ENCODE results near the gene COMMD7.

COMMD7 gene

DNA sequence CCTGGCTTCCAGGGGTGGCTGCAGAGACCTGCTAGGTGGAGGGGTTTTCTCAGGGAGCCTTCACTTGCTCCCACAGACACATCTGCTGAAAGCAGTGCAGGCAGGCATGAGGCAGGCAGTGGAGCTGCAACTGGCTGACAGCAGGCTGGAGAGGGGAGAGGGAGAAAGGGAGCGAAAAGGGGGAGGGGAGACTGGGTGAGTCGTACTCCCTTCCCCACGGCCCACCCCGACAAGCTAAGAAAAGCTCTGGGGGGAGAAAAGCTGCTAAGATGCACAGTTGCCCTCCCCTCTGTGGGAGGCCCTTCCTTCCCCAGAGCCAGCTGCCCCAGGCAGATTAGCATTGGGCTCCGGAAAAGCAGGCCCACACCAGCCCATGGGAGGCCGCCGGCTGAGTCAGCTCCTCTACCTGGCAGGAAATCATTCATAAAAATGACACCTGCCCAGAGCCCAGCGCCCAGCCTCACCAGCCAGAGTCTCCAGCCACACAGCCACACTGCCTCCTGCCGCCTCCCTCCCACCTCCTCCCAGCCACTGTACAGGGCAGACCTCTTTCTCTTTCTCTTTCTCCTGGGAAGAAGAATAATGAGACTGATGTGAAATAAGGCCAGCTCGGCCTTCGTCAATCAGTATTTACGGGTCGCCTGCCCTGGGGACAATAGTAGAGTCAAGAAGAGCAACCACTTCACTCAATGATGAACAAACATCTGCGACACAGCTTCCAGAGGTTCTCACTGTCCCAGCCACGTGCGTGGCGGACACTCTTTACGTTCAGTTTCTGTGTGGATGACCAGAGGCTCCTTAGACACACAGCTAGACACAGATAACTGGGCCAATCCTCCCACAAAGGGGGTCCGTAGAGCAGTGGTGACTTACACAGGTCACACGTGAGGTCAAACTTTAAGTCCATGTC lies 61.8 kb downstream of the COMMD7 start:
- Mint-ChIP-seq H3K4me1 (ENCODE audit: low read depth) (peaks cover 7% of the 10 kb centered on the region), H3K9me3 (no peaks in the 10 kb centered on the region), H3K36me3 (ENCODE audit: low read depth) (no peaks in the 10 kb centered on the region), H3K27me3 (ENCODE audit: low read depth) (no peaks in the 10 kb centered on the region), H3K27ac (no peak overlapping the region), H3K4me3 (no peak overlapping the region)

DNA sequence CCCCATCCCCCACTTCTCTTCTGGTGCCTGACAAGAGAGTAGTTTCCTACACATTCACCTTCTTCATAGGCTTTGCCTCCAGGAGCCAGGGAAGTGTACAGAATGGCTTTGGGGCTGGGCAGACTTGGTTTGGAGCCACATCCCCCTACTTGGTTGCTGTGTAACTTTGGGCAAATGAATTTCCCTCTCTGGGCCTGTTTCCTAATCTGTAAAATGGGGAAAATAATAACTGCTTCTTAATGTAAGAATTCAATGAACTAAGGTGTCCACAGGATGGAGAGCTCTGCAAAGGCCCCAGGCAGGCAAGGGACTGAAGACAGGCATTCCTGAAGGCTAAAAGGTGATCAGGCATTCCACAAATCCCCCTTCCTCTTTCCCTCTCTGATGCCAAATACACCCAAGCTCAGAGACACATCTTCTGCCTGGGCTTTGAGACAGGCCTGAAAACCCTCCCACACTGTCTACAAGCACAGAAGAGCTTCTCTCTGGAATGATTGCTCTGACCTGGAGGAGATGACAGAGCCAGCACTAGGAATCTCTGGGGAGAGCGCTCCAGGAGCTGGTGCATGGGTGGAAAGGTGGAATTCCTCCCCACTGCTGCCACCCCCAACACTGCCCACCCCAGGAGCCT lies 62.6 kb downstream of the COMMD7 start:
- Mint-ChIP-seq H3K27ac (no peak overlapping the region), H3K9me3 (no peaks in the 10 kb centered on the region), H3K36me3 (ENCODE audit: low read depth) (no peaks in the 10 kb centered on the region), H3K4me3 (no peak overlapping the region), H3K4me1 (ENCODE audit: low read depth) (peaks cover 5% of the 10 kb centered on the region), H3K27me3 (ENCODE audit: low read depth) (no peaks in the 10 kb centered on the region)

DNA sequence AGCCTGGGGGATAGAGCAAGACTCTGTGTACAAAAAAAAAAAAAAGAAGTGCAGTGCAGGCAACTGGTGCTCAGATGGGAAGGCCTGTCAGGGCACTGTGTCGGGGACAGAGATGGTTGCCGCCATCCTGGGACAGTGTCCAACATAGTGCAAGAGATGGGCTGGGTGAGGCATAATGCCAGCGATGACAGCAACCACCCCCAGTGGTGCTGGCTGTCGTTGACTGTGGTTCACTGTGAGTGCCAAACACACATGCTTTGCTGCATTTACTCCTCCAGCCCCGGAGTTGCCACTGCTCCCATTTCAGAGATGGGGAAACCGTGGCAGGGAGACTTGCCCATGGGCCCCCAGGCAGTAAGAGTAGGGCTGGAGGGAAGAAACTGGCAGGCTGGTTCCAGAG lies 64.3 kb downstream of the COMMD7 start:
- no peak overlapping the region for H3K4me3 Mint-ChIP-seq
- no peak overlapping the region for H3K27ac Mint-ChIP-seq
- no peaks in the 10 kb centered on the region for H3K36me3 Mint-ChIP-seq (ENCODE audit: low read depth)
- peaks cover 8% of the 10 kb centered on the region for H3K4me1 Mint-ChIP-seq (ENCODE audit: low read depth)
- no peaks in the 10 kb centered on the region for H3K27me3 Mint-ChIP-seq (ENCODE audit: low read depth)
- no peaks in the 10 kb centered on the region for H3K9me3 Mint-ChIP-seq

DNA sequence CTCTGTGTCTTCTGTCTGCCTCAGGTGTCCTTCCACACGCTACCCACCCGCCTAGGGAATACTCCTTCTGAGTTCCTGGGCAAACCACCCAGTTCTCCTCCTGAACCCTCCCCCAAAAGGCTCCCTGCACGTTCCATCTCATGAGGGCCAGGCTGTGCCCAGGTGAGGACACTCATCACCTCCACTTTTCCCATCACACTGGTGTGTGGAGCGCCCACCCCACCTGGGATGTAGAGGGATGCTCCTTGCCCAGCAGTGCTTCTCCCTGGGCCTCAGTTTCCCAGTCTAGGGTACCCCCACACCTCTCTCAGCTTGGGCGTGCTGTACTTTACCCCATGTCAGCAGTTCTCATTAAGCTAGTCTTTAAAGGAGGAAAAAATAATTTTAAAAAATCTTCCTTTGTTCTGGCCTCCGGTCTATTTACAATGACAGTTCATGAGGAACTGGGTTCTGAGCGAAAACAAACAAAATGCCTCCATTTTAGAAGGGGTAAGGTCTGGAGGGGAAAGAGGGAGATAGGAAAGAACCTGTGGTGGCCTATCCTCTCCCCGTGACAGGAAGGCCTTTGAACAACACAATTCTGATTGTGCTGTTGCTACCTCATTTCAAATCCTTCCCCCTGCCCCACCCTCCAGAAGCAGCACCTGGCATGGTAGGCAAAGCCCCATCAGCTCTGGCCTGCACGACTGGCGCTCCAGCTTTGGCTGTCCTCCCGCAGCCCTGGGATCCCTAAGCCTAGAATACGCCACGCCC lies 67.9 kb downstream of the COMMD7 start:
- H3K9me3 Mint-ChIP-seq, result no peaks in the 10 kb centered on the region
- peaks cover 10% of the 10 kb centered on the region for H3K4me1 Mint-ChIP-seq (ENCODE audit: low read depth)
- H3K4me3 Mint-ChIP-seq, result no peak overlapping the region
- no peaks in the 10 kb centered on the region for H3K36me3 Mint-ChIP-seq (ENCODE audit: low read depth)
- H3K27ac Mint-ChIP-seq, result no peak overlapping the region
- no peaks in the 10 kb centered on the region for H3K27me3 Mint-ChIP-seq (ENCODE audit: low read depth)

DNA sequence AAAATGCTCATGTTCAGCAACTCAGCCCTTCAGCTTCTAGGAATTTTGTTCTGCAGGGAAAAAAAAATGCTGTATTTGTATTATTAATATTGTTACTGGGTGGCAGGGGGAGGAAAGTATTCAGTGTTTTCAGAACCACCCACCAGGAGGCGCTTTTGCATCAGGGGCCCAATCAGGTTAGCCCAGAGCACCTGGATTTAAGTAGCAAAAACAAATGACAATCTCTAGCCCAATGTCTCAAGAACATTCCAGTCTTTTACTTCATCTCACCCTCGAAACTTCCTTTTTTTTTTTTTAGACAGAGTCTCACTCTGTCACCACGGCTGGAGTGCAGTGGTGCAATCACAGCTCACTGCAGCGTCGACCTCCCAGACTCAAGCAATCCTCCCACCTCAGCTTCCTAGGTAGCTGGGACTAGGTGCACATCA lies 68.9 kb downstream of the COMMD7 start:
- H3K4me3 Mint-ChIP-seq, result no peak overlapping the region
- no peak overlapping the region for H3K27ac Mint-ChIP-seq
- peaks cover 10% of the 10 kb centered on the region for H3K4me1 Mint-ChIP-seq (ENCODE audit: low read depth)
- no peaks in the 10 kb centered on the region for H3K27me3 Mint-ChIP-seq (ENCODE audit: low read depth)
- no peaks in the 10 kb centered on the region for H3K9me3 Mint-ChIP-seq
- H3K36me3 Mint-ChIP-seq (ENCODE audit: low read depth), result no peaks in the 10 kb centered on the region

DNA sequence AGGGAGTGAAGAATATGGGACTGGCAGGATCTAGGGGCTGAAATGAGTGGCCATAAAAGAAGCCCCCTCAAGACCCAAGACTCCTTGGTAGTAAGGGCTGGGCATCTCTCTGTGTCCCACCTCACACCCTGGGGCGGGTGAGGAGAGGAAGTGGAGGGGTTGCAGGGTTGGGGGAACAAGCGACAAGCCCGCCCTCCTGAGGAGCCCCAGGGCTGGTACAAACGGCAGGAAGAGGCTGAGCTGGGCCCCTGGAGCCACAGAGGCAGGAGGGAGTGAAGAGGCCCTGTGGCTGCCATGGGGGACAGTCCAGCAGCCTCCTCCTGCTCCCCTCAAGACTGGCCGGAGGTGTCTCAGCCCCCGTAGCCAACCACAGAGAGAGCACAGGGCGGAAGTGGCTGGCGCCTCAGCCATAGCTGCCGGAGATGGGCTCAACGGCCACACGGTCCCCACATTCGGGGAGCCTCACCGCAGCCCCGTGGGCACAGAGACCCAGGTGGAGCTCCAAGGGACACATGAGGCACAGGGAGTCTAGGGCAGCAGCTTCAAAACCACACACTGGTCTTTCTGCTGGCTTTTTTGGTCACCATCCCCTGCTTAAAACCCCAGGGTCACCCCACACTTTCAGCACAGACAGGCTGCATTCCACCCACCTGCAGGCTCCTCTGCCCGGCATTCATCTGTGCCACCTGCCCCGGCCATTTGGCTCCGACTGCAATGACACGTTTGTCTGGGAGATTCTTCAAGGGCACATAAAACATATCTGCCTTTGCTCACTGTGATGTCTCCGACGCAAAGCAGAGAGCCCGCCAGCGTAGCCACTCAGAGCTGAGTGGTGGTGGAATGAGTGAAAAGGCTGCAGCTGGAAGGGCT lies 70.0 kb downstream of the COMMD7 start:
- Mint-ChIP-seq H3K27ac (peak overlapping the region; percentile 45), H3K36me3 (ENCODE audit: low read depth) (no peaks in the 10 kb centered on the region), H3K4me1 (ENCODE audit: low read depth) (peaks cover 10% of the 10 kb centered on the region), H3K9me3 (no peaks in the 10 kb centered on the region), H3K4me3 (no peak overlapping the region), H3K27me3 (ENCODE audit: low read depth) (no peaks in the 10 kb centered on the region)

DNA sequence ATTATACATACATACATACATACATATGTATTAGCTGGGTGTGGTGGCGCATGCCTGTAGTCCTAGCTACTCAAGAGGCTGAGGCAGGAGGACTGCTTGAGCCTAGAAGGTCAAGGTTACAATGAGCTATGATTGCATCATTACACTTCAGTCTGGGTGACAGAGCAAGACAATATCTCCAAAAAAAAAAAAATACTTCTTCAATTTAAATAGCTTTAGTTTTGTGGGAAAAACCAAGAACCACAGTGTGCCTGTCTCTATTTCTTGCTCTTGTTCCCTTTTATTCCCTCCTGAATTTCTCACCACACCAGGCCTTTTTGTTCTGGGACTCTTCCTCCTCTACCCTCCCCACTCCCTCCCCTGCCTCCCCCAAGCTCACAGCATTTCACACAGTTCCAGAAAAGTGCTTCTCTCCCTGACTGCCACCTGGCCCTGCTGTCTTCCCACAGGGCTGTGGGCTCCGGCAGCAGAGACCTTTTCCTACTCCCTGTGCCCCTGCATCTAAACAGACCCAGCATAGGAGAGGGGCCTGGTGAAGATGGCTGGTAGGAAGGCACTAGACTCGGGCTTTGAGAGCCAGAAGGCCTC lies 70.8 kb downstream of the COMMD7 start:
- no peaks in the 10 kb centered on the region for H3K27me3 Mint-ChIP-seq (ENCODE audit: low read depth)

DNA sequence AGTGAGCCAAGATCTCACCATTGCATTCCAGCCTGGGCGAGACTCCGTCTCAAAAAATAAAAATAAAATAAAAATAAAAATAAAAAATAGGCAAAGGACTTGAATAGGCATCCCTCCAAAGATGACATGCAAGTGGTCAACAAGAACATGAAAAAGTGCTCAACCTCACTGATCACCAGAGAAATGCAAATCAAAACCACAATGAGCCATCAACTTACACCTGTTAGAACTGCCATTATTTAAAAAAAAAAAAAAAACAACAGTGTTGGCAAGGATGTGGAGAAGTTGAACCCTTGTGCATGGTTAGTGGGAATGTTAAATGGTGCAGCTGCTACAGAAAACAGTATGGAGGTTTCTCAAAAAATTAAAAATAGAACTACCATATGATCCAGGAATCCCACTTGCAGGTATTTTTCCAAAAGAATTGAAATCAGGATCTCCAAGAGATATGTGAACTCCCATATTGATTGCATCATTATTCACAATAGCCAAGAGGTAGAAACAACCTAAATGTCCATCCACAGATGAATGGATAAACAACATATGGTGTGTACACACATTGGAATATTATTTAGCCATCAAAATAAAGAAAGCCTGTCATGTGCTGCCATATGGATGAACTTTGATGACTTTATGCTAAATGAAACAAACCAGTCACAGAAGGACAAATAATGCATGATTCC lies 72.4 kb downstream of the COMMD7 start:
- H3K27ac Mint-ChIP-seq, result no peak overlapping the region
- H3K36me3 Mint-ChIP-seq (ENCODE audit: low read depth), result no peaks in the 10 kb centered on the region
- H3K4me3 Mint-ChIP-seq, result no peak overlapping the region
- no peaks in the 10 kb centered on the region for H3K27me3 Mint-ChIP-seq (ENCODE audit: low read depth)
- peaks cover 10% of the 10 kb centered on the region for H3K4me1 Mint-ChIP-seq (ENCODE audit: low read depth)
- H3K9me3 Mint-ChIP-seq, result no peaks in the 10 kb centered on the region

More for the DNA sequence above, 70.8 kb downstream of the COMMD7 start:
- Mint-ChIP-seq H3K36me3 (ENCODE audit: low read depth) (no peaks in the 10 kb centered on the region), H3K9me3 (no peaks in the 10 kb centered on the region), H3K27ac (peak overlapping the region; percentile 45), H3K4me3 (no peak overlapping the region), H3K4me1 (ENCODE audit: low read depth) (peaks cover 10% of the 10 kb centered on the region)

DNA sequence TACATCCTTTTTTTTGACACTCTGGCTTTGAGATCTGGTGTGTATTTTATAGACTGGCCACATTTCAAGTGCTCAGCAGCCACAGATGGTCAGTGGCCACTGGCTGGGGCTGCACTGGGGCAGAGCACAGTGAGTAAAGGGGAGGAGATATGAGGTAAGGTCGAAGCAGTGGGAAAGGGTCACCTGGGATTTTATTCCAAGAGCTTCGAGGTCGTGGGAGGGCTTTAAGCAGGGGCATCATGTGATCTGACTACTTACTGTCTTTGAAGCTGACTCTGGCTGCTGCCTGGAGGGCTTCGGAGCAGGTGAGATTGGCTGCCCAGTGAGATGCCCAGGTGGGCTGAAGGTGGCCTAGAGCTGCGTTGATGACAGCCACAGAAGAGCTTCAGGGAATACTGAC lies 76.2 kb downstream of the COMMD7 start:
- Mint-ChIP-seq H3K27ac (no peak overlapping the region), H3K4me3 (no peak overlapping the region), H3K36me3 (ENCODE audit: low read depth) (no peaks in the 10 kb centered on the region), H3K27me3 (ENCODE audit: low read depth) (no peaks in the 10 kb centered on the region), H3K9me3 (no peaks in the 10 kb centered on the region), H3K4me1 (ENCODE audit: low read depth) (peaks cover 3% of the 10 kb centered on the region)

DNA sequence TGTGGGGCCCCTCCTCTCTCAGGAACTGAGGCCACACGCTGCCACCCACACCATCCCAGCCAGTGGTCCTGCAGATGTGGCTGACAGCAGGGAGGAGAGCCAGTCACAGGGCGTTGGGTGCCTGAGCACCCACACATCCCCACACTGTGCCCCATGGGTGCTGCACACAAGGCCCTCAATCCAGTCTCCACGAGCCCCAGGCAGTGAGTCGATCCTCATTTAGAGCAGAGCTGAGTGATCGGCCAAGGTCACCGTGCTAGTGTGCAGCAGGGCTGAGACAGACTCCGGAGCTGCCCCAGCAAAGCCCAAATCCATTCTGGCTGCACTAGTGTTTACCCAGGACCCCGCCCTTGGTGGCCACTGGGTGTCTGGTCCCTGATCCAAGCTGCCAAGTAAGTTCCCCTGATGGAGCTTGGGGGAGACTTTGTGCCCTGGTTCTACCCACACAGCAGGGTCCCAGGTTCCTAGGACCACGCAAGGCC lies 78.5 kb downstream of the COMMD7 start:
- Mint-ChIP-seq H3K27ac (no peak overlapping the region), H3K36me3 (ENCODE audit: low read depth) (peaks cover 6% of the 10 kb centered on the region), H3K27me3 (ENCODE audit: low read depth) (no peaks in the 10 kb centered on the region), H3K9me3 (peaks cover 10% of the 10 kb centered on the region), H3K4me1 (ENCODE audit: low read depth) (peaks cover 3% of the 10 kb centered on the region), H3K4me3 (no peak overlapping the region)

DNA sequence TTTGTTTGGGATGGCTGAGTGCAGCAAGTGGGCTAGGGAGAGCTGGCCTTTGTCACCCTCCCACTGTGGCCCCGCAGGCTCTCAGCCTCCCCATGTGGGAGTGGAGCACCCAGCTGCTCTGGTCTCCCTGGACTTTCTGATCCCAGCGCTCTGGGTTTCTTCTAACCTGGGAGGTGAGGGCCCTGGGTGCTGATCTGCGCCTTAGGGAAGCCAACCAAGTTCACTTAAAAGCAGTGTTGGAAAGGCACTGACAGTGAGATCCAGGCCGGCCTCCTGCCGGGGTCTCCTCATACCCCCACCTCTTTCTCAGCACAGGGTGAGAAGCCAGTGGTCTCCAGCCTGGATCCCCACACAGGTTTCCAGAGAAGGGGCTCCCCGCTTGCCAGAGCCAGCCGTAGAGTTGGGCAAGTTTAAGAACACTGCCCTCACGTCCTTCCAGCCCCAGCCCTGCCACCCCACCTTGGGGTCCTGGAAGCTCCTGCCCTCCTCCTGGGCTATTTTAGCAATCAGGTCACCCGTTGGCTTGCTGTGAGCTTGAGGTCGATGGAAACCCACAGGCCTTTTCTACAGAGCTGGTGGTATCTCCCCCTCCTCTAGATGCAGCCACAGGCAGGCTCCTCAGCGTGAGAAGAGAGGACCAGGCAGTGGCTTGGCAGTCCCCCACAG lies 79.1 kb downstream of the COMMD7 start:
- no peaks in the 10 kb centered on the region for H3K27me3 Mint-ChIP-seq (ENCODE audit: low read depth)
- peaks cover 3% of the 10 kb centered on the region for H3K4me1 Mint-ChIP-seq (ENCODE audit: low read depth)
- no peak overlapping the region for H3K4me3 Mint-ChIP-seq
- H3K36me3 Mint-ChIP-seq (ENCODE audit: low read depth), result peaks cover 6% of the 10 kb centered on the region
- peaks cover 10% of the 10 kb centered on the region for H3K9me3 Mint-ChIP-seq
- H3K27ac Mint-ChIP-seq, result no peak overlapping the region

DNA sequence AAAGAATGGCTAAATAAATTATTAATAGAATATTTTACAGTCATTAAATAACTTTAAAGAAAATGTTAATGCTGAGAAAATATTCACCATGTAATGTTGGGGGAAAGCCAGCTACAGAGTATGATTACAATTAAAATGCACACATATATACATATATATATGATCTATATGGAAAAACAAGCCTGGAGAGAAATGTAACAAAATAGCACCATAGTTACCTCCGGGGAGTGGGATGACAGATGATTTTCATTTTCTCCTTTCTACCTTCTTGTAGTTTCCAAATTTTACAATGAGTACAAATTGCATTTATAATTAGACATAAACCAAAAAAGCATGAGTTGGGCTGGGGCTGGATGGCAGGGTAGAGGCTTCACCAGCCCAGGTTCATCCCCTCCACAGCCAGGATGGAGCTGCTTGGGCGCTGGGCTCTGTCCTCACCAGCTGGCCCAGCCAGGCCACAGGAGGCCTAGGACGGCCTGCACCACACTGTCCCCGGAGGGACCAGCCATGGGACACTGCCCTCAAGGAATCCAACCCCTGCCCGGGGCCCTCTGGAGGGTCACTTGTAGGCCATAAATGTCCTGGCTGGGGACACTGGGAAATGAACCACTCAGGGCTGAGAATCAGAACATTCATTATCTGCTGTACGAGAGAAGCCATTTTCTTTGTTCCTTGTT lies 79.8 kb downstream of the COMMD7 start:
- Mint-ChIP-seq H3K9me3 (peaks cover 10% of the 10 kb centered on the region), H3K4me1 (ENCODE audit: low read depth) (peaks cover 3% of the 10 kb centered on the region), H3K27me3 (ENCODE audit: low read depth) (no peaks in the 10 kb centered on the region), H3K36me3 (ENCODE audit: low read depth) (peaks cover 6% of the 10 kb centered on the region), H3K4me3 (no peak overlapping the region), H3K27ac (no peak overlapping the region)
